ENCODE measurements around the gene SAC3D1. TPM values are rescaled to one million over a fixed set of nuclear protein-coding genes. Genes with fewer than 3 reads are reported as not detected.
A peak's percentile ranks its signal among the peaks of the same experiment; 100 is the strongest.

The SAC3D1 gene
- total RNA-seq, 3 donors from 2014 or later = 8.5 to 13.1 (median 11.8) TPM

GRCh38 chr11:65047581-65048422 is 6.8 kb downstream of the SAC3D1 start:
- Histone ChIP-seq H3K36me3 (ENCODE audit: low read depth) (no peaks in the 10 kb centered on the region), H3K4me3 (no peak overlapping the region), H3K4me1 (ENCODE audit: low read depth) (peaks cover 7% of the 10 kb centered on the region), H3K9me3 (no peaks in the 10 kb centered on the region)
- TF ChIP-seq, protein P1, sequence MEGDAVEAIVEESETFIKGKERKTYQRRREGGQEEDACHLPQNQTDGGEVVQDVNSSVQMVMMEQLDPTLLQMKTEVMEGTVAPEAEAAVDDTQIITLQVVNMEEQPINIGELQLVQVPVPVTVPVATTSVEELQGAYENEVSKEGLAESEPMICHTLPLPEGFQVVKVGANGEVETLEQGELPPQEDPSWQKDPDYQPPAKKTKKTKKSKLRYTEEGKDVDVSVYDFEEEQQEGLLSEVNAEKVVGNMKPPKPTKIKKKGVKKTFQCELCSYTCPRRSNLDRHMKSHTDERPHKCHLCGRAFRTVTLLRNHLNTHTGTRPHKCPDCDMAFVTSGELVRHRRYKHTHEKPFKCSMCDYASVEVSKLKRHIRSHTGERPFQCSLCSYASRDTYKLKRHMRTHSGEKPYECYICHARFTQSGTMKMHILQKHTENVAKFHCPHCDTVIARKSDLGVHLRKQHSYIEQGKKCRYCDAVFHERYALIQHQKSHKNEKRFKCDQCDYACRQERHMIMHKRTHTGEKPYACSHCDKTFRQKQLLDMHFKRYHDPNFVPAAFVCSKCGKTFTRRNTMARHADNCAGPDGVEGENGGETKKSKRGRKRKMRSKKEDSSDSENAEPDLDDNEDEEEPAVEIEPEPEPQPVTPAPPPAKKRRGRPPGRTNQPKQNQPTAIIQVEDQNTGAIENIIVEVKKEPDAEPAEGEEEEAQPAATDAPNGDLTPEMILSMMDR (IDR thresholded peaks at IDR 0.05) = no peak
- DNase-seq (no peak), ATAC-seq (peak; percentile 49)
- intact Hi-C loops (cut with DNase I, micrococcal nuclease) = no loop called here

- H3K36me3 ChIP-seq (ENCODE audit: low read depth) = no peaks in the 10 kb centered on the region
- no peaks in the 10 kb centered on the region for H3K9me3 ChIP-seq
- TF ChIP-seq, protein P1 (IDR thresholded peaks at IDR 0.05) = no peak
- ATAC-seq (no peak), DNase-seq (no peak)
- intact Hi-C loops (cut with DNase I, micrococcal nuclease) = no loop called here
- H3K4me3 ChIP-seq = no peak overlapping the region
- no peaks in the 10 kb centered on the region for H3K4me1 ChIP-seq (ENCODE audit: low read depth)
Observed at GRCh38 chr11:65051398-65051858, 10.4 kb downstream of the SAC3D1 start.

- ATAC-seq (peak; percentile 40), DNase-seq (no peak)
- intact Hi-C loops (cut with DNase I, micrococcal nuclease) = no loop called here
- Histone ChIP-seq H3K4me1 (ENCODE audit: low read depth) (peaks cover 9% of the 10 kb centered on the region), H3K4me3 (no peak overlapping the region), H3K36me3 (ENCODE audit: low read depth) (no peaks in the 10 kb centered on the region), H3K9me3 (no peaks in the 10 kb centered on the region)
- TF ChIP-seq, protein P1 (IDR thresholded peaks at IDR 0.05) = no peak
Observed at GRCh38 chr11:65053827-65054508, 13.0 kb downstream of the SAC3D1 start.

DNA sequence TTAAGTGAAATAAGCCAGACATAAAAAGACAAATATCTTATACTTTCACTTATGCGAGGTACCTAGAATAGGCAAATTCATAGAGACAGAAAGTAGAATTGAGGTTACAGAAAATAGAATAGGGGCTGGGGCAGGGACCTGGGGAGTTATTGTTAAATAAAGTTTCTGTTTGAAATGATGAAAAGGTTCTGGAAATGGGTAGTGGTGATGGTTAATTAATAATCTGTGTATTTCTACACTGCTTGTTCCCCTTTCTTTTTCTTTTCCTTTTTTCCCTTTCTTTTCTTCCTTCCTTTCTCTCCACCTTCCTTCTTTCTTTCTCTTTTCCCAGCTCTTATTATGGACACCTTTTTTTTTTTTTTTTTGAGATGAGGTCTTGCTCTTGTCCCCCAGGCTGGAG is 14.5 kb downstream of the SAC3D1 start:
- H3K4me1 ChIP-seq (ENCODE audit: low read depth) = peaks cover 9% of the 10 kb centered on the region
- no peak overlapping the region for H3K4me3 ChIP-seq
- no peak for DNase-seq
- intact Hi-C loops (cut with DNase I, micrococcal nuclease) = no loop called here
- TF ChIP-seq, protein P1 (IDR thresholded peaks at IDR 0.05) = no peak
- no peaks in the 10 kb centered on the region for H3K9me3 ChIP-seq
- H3K36me3 ChIP-seq (ENCODE audit: low read depth) = no peaks in the 10 kb centered on the region
- no peak for ATAC-seq

DNA sequence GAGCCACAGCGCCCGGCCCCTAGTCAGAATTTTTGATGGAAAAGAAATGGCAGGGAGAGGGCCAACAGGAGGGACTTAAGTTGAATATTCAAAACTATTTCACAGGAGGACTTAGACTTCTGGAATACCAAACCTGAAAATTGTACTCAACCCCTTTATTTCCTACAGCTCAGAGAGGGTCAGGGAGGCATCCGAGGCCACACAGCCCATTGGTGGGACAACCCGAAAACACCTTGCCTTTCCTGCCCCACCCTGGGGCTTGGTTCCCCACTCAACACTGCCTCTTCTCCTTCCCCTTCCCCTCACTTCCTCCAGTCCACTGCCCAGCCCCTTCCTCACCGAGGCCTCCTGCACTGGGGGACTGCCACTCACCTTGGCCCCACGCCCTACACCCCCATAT is 16.0 kb downstream of the SAC3D1 start:
- no peak for DNase-seq
- Histone ChIP-seq H3K36me3 (ENCODE audit: low read depth) (no peaks in the 10 kb centered on the region), H3K4me1 (ENCODE audit: low read depth) (peaks cover 9% of the 10 kb centered on the region), H3K4me3 (no peak overlapping the region), H3K9me3 (no peaks in the 10 kb centered on the region)
- TF ChIP-seq, protein P1 (IDR thresholded peaks at IDR 0.05) = no peak
- no peak for ATAC-seq
- intact Hi-C loops (cut with DNase I, micrococcal nuclease) = no loop called here
